SK-N-SH treated with all-trans-retinoic acid at 6 μM for 48 hours (cell line): Measurements from ENCODE around the gene DBF4.

Source experiments
- ATAC-seq: fragments of 200-7000 bp; cut with Tn5 transposase; 3 replicates; pipeline ENCODE4 v1.9.1; 2020; ENCODE audit warnings: mild to moderate bottlenecking, moderate library complexity
- ARNTL ChIP-seq: fragments of 450-650 bp; formaldehyde crosslinking; IDR thresholded peaks from 2 replicates; pipeline ENCODE4 v1.5.0; 2020; ENCODE audit warnings: low read depth, mild to moderate bottlenecking, moderate library complexity, borderline replicate concordance
- BACH2 ChIP-seq: fragments of 250-450 bp; sonication (Bioruptor Pico); IDR thresholded peaks from 2 replicates; pipeline ENCODE4 v1.9.0; 2021; ENCODE audit warnings: mild to moderate bottlenecking, borderline replicate concordance
- CREB5 ChIP-seq: fragments of 250-450 bp; sonication (Bioruptor Pico); IDR thresholded peaks from 2 replicates; pipeline ENCODE4 v1.5.1; 2020; ENCODE audit warnings: low read depth, mild to moderate bottlenecking, moderate library complexity
- CSDC2 ChIP-seq: fragments of 250-450 bp; sonication (Bioruptor Pico); IDR thresholded peaks from 2 replicates; pipeline ENCODE4 v1.5.0; 2020; ENCODE audit warnings: mild to moderate bottlenecking, moderate library complexity
- GLIS3 ChIP-seq: fragments of 250-450 bp; sonication (Bioruptor Pico); IDR thresholded peaks from 2 replicates; pipeline ENCODE4 v1.5.0; 2020; ENCODE audit warnings: mild to moderate bottlenecking, moderate library complexity
- ISL1 ChIP-seq: fragments of 250-450 bp; sonication (Bioruptor Pico); IDR thresholded peaks from 2 replicates; pipeline ENCODE4 v2.1.2; 2022; ENCODE audit warnings: mild to moderate bottlenecking, moderate library complexity
- PPARA ChIP-seq: fragments of 250-450 bp; sonication (Bioruptor Pico); IDR thresholded peaks from 2 replicates; pipeline ENCODE4 v1.5.0; 2020; ENCODE audit warnings: mild to moderate bottlenecking, borderline replicate concordance
- RARB ChIP-seq: fragments of 250-450 bp; sonication (Bioruptor Pico); IDR thresholded peaks from 2 replicates; pipeline ENCODE4 v1.8.0; 2021; ENCODE audit warnings: mild to moderate bottlenecking, moderate library complexity
- SNAI2 ChIP-seq: fragments of 250-450 bp; sonication (Bioruptor Pico); IDR thresholded peaks from 2 replicates; pipeline ENCODE4 v1.5.0; 2020; ENCODE audit warnings: mild to moderate bottlenecking, moderate library complexity
- TCF4 ChIP-seq: fragments of 250-450 bp; sonication (Bioruptor Pico); IDR thresholded peaks from 2 replicates; pipeline ENCODE4 v1.8.0; 2021; ENCODE audit warnings: mild to moderate bottlenecking, moderate library complexity, borderline replicate concordance
- ZC3H10 ChIP-seq: fragments of 250-450 bp; sonication (Bioruptor Pico); IDR thresholded peaks from 2 replicates; pipeline ENCODE4 v1.5.1; 2021; ENCODE audit warnings: mild to moderate bottlenecking, moderate library complexity
- ZFP3 ChIP-seq: fragments of 250-450 bp; sonication (Bioruptor Pico); IDR thresholded peaks from 2 replicates; pipeline ENCODE4 v1.5.0; 2020; ENCODE audit warnings: mild to moderate bottlenecking, moderate library complexity
- ZFP30 ChIP-seq: fragments of 450-650 bp; formaldehyde crosslinking; IDR thresholded peaks from 2 replicates; pipeline ENCODE4 v1.5.0; 2022; ENCODE audit warnings: mild to moderate bottlenecking, moderate library complexity
- ZNF565 ChIP-seq: fragments of 450-650 bp; formaldehyde crosslinking; conservative IDR thresholded peaks from 2 replicates; pipeline ENCODE4 v1.5.0; 2020; ENCODE audit warnings: low read depth, mild to moderate bottlenecking, moderate library complexity
- ZNF70 ChIP-seq: fragments of 450-650 bp; formaldehyde crosslinking; IDR thresholded peaks from 2 replicates; pipeline ENCODE4 v1.5.0; 2020; ENCODE audit warnings: mild to moderate bottlenecking, moderate library complexity
- TF ChIP-seq, protein P1 (sequence below): fragments of 250-450 bp; sonication (Bioruptor Pico); IDR thresholded peaks from 2 replicates; pipeline ENCODE4 v1.5.0; 2020; ENCODE audit warnings: mild to moderate bottlenecking, moderate library complexity
- TF ChIP-seq, protein P2 (sequence below): fragments of 250-450 bp; sonication (Bioruptor Pico); IDR thresholded peaks from 2 replicates; pipeline ENCODE4 v1.8.0; 2020; ENCODE audit warnings: mild to moderate bottlenecking, moderate library complexity, borderline replicate concordance
- TF ChIP-seq, protein P3 (sequence below): fragments of 250-450 bp; sonication (Bioruptor Pico); IDR thresholded peaks from 2 replicates; pipeline ENCODE4 v1.5.1; 2021; ENCODE audit warnings: mild to moderate bottlenecking, moderate library complexity

Gene DBF4

GRCh38 chr7:87882151-87882937 is 6.1 kb downstream of the DBF4 start:
- no peak for TF ChIP-seq SNAI2 (CRISPR knock-in tag)
- TF ChIP-seq, protein P1, sequence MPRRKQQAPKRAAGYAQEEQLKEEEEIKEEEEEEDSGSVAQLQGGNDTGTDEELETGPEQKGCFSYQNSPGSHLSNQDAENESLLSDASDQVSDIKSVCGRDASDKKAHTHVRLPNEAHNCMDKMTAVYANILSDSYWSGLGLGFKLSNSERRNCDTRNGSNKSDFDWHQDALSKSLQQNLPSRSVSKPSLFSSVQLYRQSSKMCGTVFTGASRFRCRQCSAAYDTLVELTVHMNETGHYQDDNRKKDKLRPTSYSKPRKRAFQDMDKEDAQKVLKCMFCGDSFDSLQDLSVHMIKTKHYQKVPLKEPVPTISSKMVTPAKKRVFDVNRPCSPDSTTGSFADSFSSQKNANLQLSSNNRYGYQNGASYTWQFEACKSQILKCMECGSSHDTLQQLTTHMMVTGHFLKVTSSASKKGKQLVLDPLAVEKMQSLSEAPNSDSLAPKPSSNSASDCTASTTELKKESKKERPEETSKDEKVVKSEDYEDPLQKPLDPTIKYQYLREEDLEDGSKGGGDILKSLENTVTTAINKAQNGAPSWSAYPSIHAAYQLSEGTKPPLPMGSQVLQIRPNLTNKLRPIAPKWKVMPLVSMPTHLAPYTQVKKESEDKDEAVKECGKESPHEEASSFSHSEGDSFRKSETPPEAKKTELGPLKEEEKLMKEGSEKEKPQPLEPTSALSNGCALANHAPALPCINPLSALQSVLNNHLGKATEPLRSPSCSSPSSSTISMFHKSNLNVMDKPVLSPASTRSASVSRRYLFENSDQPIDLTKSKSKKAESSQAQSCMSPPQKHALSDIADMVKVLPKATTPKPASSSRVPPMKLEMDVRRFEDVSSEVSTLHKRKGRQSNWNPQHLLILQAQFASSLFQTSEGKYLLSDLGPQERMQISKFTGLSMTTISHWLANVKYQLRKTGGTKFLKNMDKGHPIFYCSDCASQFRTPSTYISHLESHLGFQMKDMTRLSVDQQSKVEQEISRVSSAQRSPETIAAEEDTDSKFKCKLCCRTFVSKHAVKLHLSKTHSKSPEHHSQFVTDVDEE (CRISPR knock-in tag) = no peak
- no peak for TF ChIP-seq ISL1 (CRISPR knock-in tag)
- TF ChIP-seq ZNF70 (CRISPR knock-in tag) = no peak
- TF ChIP-seq BACH2 = no peak
- TF ChIP-seq RARB = no peak
- TF ChIP-seq, protein P2, sequence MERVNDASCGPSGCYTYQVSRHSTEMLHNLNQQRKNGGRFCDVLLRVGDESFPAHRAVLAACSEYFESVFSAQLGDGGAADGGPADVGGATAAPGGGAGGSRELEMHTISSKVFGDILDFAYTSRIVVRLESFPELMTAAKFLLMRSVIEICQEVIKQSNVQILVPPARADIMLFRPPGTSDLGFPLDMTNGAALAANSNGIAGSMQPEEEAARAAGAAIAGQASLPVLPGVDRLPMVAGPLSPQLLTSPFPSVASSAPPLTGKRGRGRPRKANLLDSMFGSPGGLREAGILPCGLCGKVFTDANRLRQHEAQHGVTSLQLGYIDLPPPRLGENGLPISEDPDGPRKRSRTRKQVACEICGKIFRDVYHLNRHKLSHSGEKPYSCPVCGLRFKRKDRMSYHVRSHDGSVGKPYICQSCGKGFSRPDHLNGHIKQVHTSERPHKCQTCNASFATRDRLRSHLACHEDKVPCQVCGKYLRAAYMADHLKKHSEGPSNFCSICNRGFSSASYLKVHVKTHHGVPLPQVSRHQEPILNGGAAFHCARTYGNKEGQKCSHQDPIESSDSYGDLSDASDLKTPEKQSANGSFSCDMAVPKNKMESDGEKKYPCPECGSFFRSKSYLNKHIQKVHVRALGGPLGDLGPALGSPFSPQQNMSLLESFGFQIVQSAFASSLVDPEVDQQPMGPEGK (CRISPR knock-in tag) = no peak
- TF ChIP-seq, protein P3, sequence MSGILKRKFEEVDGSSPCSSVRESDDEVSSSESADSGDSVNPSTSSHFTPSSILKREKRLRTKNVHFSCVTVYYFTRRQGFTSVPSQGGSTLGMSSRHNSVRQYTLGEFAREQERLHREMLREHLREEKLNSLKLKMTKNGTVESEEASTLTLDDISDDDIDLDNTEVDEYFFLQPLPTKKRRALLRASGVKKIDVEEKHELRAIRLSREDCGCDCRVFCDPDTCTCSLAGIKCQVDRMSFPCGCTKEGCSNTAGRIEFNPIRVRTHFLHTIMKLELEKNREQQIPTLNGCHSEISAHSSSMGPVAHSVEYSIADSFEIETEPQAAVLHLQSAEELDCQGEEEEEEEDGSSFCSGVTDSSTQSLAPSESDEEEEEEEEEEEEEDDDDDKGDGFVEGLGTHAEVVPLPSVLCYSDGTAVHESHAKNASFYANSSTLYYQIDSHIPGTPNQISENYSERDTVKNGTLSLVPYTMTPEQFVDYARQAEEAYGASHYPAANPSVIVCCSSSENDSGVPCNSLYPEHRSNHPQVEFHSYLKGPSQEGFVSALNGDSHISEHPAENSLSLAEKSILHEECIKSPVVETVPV (CRISPR knock-in tag) = no peak
- no peak for TF ChIP-seq ZFP3
- no peak for TF ChIP-seq ZNF565
- no peak for TF ChIP-seq CREB5 (CRISPR knock-in tag)
- TF ChIP-seq ARNTL (CRISPR knock-in tag) = no peak
- no peak for TF ChIP-seq ZC3H10 (CRISPR knock-in tag)
- TF ChIP-seq, all 23 proteins: peak for 0
- no peak for ATAC-seq

DNA sequence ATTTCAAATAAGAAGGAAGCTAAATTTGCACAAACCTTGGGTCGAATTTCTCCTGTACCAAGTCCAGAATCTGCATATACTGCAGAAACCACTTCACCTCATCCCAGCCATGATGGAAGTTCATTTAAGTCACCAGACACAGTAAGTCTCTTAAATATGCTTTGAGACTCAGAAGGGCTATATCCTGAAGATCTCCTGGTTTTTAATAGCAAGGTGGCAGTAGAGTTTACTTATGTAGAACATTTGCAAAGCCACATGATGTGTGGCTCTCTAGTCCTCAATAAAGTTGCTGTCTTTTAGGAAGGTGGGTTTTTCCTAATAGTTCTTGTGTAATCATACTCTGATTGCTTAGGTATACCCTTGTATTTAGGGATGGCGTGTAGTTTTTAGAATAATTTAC is 8.7 kb downstream of the DBF4 start:
- no peak for TF ChIP-seq BACH2
- TF ChIP-seq GLIS3 = no peak
- TF ChIP-seq, protein P1 (CRISPR knock-in tag) = no peak
- no peak for TF ChIP-seq TCF4 (CRISPR knock-in tag)
- no peak for TF ChIP-seq ZFP30 (CRISPR knock-in tag)
- no peak for TF ChIP-seq ISL1 (CRISPR knock-in tag)
- no peak for TF ChIP-seq CSDC2 (CRISPR knock-in tag)
- no peak for TF ChIP-seq PPARA
- no peak for TF ChIP-seq RARB
- TF ChIP-seq ZNF565 = no peak
- peak; percentile 69 for ATAC-seq

GRCh38 chr7:87886875-87887274 is 10.6 kb downstream of the DBF4 start:
- ATAC-seq = peak; percentile 65; the same call in 2 of the 3 replicates
- TF ChIP-seq TCF4 (CRISPR knock-in tag) (no peak), ZC3H10 (CRISPR knock-in tag) (no peak), ZFP3 (no peak), CSDC2 (CRISPR knock-in tag) (no peak), CREB5 (CRISPR knock-in tag) (no peak)
- TF ChIP-seq, protein P2 (CRISPR knock-in tag) = no peak
- TF ChIP-seq, protein P3 (CRISPR knock-in tag) = no peak
